A204.1 (cell line): ENCODE measurements around the gene TCOF1.

Experiments used
- FAIRE-seq: peaks from 2 replicates; lab custom pipeline; 2012; peaks lifted over from hg19 to GRCh38; lab: Jason Lieb, UNC

TCOF1 gene

DNA sequence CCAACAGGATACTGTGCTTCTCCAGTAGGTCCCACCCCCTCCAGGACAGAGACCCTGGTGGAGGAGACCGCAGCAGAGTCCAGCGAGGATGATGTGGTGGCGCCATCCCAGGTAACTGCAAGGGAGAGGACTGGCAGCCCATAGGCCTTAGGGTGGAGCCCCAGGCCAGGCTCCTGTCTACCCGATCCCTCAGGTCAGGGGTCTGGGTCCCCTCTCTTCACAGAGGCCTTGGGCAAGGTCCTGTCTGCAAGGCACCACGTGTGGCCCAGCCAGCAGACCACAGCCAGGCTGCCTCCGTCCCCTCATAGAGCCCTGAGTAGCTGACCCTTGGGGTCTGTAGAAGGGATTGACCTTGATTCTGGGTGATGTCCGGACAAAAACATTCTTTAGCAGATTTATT lies 35.2 kb downstream of the TCOF1 start:
- no peak for FAIRE-seq

DNA sequence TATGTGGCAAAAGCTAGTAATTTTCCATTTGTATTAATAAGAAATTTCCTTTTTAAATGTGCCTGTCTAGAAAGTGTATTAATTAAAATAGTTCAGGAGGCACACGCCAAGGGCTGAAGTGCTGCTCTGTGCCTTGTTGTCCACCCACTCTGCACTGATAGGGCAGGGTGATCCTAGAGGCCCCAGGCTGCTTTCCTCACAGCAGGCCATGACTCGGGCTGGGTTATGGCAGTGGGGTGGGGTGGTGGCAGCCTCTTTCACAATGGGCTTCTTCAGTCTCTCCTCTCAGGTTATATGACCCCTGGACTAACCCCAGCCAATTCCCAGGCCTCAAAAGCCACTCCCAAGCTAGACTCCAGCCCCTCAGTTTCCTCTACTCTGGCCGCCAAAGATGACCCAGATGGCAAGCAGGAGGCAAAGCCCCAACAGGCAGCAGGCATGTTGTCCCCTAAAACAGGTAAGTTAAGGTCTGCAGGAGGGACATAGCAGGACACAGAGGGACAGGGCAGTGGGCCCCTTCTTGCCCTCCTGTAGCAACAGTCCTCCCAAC lies 35.7 kb downstream of the TCOF1 start:
- no peak for FAIRE-seq

DNA sequence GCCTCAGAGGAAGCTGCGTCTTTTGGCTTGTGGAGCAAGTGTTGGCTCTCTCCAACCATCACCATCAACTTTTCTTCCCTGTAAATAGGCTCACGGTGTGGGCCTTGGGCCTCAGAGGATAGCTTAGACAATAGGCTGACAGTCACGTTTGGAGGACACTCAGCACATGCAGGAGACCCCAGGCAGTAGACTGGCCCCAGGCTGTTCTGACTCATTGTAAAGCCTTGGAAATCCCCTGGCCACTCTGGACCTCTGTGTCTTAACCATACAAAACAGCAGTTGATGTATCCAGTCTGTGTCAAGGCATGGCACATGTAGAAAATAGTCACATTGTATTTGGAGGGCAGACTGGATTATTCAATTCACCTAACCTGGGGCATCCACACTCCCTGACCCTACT lies 36.6 kb downstream of the TCOF1 start:
- FAIRE-seq = no peak

DNA sequence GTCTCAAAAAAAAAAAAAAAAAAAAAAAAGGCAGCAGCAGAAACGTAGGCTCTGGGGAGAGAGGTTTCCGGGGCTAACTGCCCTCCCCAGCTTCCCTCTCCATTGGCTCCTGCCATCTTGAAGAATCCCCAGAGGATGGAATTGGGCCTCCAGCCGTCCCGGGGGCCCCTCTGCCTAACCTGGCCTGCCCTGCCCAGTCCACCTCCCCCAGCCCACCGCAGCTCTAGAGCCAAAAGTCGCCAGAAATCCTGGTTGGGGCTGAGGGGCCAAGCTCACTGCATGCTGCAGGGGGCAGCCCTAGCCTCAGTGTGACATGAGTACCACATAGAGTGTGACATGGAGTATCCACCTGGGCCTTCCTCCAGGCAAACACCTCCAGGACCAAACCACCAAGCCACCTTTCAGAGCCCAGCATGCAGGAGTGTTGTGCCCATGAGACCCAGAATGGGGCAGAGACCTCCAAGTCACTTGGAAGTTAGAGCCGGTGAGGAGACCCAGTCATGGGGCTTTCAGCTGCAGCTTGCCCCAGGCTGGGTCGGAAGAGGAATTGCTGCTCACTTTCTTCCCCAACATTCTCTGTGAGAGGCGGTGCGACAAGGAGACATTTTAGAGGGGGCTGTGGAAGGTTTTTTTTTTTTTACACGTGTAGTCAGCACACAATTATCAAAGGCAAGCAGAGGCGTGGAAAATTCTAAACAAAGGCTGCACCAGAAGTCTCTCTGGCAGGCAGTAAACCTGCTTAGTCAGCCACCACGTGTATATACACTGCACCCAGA lies 37.6 kb downstream of the TCOF1 start:
- no peak for FAIRE-seq

DNA sequence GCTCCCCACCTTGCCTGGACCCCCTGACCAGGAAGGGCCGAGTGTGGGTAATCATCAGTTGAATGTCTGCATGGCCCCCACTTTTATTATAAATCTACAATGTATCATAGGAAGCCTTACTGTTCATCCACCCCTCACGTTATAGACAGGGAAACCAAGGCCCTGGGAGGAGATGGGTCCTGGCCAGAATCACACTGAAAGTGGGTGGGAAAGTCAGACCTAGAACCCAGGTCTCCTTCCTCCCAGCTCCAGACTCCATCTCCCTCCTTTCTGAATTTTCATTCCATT lies 38.1 kb downstream of the TCOF1 start:
- no peak for FAIRE-seq

DNA sequence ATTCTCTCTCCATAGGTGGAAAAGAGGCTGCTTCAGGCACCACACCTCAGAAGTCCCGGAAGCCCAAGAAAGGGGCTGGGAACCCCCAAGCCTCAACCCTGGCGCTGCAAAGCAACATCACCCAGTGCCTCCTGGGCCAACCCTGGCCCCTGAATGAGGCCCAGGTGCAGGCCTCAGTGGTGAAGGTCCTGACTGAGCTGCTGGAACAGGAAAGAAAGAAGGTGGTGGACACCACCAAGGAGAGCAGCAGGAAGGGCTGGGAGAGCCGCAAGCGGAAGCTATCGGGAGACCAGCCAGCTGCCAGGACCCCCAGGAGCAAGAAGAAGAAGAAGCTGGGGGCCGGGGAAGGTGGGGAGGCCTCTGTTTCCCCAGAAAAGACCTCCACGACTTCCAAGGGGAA lies 38.8 kb downstream of the TCOF1 start:
- no peak for FAIRE-seq

DNA sequence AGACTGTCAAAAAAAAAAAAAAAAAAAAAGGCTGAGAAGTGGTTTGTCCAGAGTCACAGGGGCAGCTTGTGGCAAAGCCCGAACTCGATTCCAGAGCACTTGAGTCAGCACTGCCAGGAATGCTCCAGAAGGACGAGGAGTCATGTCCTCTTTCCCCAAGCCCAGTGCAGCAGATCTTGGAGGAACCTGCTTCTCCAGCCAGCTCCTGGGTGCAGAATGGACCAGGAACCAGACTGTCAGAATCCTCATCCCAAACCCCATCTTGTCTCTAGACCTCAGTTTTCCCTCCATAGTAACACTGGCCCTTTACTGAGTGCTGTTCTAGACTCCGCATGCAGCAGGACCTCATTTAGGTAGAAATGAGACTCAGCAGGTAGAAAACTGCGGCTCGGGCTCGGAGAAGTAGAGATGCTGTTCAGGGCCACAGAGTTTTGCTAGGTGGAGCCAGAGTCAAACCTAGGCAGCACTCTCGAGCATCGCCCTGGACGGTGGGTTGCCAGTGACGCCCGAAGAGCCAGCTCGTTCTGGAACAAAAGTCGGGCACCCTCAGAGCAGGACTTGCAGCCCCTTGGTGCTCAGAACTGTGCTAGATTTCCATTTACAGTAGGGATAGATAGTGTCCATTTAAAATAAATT lies 39.8 kb downstream of the TCOF1 start:
- FAIRE-seq = no peak

DNA sequence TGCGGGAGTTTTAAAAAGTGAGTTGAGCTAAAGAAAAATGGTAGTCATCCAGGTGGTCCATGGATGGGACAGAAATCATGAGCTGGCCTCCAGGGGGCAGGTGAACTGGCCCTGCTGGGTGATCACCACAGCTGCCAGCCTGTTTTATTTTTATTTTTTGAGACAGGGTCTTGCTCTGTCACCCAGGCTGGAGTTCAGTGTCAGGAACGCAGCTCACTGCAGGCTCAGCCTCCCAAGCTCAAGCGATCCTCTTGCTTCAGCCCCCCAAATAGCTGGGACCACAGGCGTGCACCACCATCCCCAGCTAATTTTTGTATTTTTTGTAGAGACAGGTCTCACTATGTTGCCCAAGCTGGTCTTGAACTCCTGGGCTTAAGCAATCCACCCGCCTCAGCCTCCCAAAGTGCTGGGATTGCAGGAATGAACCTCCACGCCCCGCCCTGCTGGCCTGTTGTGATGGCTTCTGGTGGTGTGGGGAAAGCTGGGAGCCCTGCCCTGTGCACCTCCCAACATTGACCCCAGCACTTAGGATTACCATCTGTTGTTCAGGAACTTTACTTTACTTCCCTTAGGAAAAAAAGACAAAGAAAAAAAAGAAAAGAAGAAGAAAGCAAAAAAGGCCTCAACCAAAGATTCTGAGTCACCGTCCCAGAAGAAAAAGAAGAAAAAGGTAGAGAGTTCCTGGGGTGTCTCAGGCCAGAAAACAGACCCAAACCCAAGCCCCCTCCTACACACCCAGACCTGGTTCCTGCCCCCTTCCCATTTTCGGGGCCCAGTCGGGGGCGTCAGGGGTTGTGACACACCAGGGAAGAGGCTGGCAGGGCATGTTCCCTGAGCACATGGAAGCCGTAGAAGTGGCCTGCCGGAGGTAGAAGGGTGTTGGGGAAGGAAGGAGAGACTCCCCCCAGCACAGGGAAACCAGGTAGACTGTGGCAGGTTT lies 40.6 kb downstream of the TCOF1 start:
- FAIRE-seq = no peak

DNA sequence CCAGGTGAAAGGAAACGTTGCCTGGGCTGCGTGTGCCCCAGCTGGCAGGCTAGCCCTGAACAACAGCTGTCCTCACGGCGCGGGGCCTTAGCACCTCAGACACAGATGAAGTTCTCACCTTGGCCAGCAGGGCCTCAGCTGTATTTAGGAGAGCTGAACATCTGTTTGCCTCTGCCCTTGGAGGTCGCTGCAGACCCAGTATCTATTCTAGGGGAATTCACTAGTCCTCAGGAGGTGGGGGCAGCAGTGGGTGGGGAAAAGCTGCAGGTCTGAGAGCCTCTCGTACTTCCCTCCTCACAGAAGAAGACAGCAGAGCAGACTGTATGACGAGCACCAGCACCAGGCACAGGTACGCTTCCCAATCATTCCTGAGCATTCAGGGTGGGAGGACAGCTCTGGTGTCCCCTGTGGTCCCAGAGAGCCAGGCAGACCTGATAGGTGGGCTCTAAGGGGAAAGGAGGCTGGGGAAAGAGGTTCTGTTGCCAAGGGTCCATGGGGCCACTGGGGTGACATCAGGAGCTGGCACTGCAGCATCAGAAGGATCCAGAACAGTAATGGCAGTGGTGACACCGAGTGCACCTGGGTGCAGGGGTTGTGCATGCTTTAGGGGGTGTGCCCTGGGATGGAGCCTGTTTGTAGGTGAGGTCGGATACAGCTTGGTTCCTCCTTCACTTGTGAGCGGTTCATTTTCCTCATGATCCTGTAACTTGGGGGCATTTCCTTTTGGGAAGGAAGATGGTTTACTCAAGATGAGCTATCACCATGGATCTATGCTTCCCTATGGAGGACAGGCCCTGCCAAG lies 41.4 kb downstream of the TCOF1 start:
- FAIRE-seq = no peak

DNA sequence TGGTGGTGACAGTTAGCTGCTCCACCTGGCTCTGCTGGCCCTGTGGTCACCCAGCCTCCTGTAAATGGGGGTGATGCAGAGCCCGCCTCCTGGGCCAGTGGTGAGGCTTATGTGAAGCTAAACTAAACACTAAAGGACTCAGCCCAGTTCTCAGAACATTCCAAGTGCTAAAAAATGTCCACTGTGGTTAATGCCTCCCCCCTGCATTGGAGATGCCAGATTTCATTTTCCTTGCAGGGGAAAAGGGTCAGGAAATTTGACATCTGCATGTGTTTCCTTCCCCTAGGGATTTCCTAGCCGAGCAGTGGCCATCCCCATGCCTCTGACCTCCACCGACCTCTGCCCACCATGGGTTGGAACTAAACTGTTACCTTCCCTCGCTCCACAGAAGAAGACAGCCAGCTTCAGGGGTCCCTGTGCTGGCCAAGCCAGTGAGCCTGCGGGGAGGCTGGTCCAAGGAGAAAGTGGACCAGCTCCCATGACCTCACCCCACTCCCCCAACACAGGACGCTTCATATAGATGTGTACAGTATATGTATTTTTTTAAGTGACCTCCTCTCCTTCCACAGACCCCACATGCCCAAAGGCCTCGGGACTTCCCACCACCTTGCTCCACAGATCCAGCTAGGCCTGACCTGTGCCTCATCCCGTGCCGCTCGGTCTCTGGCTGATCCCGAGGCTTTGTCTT lies 42.2 kb downstream of the TCOF1 start:
- no peak for FAIRE-seq

DNA sequence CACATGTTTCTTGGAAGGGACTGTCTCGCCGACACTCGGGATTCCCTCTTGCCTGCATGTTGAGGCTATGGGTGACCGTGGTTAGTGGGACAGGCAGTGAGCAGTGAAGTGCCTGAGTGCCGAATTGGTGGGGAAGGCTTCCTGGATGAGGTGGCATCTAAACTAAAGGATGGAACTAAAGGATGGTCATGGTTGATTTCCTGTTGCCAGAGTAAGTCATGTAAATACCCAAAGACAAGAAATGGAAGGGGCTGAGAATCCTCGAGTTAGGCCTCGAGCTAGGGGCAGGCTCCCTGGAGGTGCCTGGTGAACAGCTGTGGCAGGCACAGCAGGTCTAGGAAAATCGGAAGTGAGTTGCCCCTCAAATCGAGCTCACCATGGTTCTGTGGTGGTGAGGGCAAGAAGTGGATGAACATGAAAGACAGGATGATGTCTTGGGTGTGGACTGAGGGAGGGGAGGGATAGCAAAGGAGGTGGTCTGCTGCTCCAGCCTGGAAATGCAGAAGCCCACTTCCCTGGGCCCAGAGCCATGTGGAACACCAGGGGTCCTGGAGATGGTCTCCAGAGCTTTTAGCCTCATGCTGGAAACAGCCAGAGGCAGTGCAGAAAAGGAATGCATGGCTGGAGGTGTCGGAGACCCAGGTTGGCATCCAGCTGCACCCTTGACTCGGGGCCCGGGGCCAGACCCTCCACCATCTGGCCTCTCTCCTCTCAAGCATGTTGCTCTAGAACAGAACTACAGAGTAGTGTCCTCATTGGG lies 43.0 kb downstream of the TCOF1 start:
- no peak for FAIRE-seq

DNA sequence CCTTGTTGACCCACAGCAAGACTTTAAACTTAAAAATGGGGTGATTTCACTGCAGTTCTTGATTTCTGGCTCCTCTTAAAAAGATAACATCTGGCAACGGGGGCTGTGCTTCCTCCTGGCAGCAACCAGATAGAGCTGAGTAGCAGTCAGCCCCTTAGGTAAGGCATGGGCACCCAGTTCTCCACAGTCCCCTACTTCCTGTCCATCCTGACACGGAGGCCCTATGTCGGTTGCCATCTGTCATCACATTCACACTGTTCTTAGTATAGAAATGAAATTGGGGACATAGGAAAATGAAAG lies 43.5 kb downstream of the TCOF1 start:
- FAIRE-seq = no peak

DNA sequence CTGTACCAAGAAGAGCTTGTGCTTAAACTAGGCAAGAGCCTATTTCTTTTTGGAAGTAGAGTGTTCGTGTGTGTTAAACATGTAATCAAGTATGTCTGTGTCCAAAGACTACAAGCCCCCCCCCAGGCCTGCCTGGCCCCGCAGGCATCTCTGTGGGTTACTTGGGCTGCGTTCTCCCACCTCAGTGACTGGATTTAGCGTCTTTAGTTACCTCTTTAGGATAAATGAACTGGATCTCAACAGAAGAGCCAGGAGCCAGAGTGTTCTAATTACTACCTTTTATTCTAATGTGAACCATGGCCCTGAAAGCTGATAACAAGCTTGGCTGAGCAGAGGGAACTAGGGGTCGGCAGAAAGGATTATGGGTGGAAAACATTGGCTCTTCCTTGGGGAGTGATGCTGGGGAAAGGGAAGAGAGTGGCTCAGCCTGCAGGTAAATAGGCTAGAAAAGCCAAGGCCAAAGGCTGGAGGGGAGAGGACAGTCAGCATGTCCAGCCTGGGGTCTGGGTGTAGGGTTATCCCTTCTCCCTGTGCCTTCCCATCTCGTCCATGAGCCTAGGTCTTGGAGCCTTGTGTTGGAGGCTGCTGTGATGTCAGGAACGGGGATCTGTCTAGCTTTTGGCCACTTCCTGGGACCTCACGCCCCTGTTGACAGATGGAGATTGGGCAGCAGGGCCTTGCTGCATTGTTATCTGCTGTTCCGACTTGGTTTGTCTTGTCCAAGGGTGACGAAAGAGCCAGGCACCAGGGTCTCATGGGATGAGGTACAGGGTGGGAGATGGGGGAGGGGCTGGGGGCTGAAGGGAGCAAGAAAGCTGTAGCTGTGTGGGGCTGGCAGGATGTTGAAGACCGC lies 44.1 kb downstream of the TCOF1 start:
- FAIRE-seq = no peak

DNA sequence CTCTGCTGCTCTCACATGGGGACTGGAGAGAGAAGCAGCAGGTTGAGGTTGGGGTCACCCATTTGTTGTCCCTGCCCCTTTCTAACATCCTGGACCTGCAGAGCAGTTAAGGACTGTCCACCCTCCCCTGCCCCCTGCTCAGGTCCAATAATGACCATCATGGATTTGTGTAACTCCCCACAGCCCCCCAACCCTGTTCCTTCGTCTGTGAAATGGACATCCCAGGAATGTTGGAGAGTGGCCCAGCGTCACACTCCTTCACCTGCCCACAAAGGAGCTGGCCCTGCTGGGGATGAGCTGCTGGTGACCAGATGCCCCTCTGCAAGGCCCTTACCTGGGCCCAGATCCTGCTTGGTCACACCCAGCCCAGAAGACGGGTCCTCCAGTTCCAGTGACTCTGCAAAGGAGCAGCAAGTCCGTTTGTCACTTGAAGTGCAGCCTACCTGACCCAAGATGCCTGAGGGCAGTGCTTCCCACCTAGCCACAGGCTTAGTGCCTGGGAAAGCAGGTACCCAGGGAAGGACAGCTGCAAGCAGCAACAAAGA lies 44.8 kb downstream of the TCOF1 start:
- no peak for FAIRE-seq

DNA sequence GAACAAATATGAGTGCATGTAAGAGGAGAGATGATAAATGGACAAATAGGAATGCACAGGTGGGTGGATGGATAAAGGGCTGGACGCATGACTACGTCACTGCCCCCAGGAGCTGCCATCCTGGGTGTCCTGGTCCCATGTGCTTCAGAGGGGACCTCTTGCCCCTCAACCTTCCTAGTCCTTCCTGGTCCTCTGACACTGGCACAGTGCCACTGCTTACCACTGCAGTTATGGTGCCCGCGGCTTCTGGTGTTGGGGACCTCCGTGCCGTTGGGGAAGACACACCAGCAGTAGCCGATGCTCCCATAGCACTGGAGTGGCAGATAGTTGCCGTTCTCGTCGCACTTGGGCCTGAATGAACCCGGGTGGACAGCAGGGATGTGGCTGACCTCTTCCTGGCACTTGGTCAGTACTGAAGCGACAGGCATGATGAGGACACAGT lies 45.4 kb downstream of the TCOF1 start:
- FAIRE-seq = no peak

DNA sequence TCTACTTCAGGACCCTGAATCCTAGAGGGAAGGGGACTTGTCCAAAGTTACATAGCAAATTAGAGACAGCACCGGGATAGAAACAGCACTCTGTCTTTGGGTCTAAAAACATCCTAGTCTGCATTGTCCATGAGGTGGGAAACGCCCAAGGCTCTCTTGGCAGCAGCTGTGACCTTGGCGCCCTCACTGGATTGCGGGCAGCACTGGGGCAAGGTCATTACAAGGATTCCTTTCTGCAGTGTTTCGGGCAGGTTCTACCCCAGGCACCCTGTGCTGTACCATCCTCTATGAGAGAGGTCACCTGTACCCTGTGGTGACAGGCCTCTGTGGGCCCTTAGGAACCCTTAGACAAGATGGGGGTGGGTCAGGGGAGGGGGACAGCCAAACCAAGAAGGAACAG lies 46.6 kb downstream of the TCOF1 start:
- FAIRE-seq = no peak

DNA sequence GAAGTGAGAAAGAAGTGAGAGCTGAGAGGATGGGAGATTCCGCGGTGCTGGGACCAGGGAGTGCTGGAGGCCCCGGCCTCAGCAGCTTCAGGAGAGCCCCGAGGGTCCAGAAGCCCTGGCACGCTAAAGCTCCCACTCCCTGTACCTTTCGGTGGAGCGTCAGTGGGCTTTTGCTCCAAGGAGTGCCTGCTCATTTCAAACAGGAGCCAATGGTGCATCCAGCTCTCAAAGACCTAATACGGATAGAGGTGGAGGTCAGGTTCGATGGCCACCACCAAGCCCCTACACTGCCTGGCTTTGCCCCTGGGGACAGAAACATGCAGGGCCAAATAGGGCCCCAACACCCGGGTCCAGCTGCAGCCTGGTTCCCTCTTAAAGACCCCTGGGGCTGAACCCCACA lies 47.0 kb downstream of the TCOF1 start:
- FAIRE-seq = no peak

DNA sequence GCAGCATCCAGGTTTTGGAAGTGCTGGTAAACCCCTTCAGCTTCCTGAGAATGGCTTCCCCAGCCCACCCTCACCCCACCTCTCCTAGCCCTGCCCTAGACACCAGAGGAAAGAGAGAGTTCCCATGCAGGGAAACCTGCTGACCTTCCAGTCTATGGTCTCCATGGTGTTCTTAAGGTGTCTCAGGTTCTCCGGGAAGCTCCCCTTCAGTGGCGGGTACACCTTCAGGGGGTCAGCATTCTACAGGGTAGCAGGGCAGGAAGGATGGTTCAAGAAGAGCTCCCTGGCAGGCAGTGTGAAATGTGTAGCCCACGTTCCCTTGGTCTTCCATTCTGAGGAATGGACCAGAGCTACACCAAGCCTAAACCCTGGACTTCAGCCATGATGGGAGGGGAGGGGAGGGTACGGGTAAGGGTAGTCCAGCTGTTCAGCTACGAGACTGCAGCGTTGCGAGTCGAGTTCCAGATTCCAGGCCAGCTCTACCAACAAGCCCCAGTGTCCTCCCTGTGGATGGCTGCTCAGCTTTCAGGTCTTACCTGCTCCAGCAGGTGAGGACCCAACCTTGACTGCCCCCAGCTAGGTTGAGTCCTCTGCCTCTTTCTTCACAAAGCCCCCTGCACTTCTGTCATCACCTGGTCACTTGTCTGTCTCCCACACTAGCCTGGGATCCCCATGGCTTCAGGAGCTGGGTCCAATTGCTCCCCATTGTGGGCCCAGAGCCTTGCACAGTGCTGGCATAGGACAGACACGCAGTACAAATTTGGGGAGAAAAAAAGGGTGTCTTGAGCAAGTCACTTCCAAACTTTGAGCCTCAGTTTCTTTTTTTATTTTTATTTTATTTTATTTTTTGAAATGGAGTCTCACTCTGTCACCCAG lies 47.7 kb downstream of the TCOF1 start:
- no peak for FAIRE-seq
